GM18498 (cell line): Measurements from ENCODE around the gene GNAQ.

Experiments used
- ATAC-seq: cut with Tn5 transposase; IDR thresholded peaks from one replicate; pipeline ENCODE4 v1.9.1; 2021; ENCODE audit warnings: mild to moderate bottlenecking, moderate library complexity; ENCODE audit not compliant: unreplicated experiment

GNAQ gene

GRCh38 chr9:77856615-77857014 is 175.0 kb downstream of the GNAQ start:
- ATAC-seq = no peak

- no peak for ATAC-seq
Observed at GRCh38 chr9:77854916-77855311, 176.7 kb downstream of the GNAQ start.

- no peak for ATAC-seq
Observed at GRCh38 chr9:77854258-77854915, 177.2 kb downstream of the GNAQ start.

GRCh38 chr9:77853716-77854115 is 177.9 kb downstream of the GNAQ start:
- ATAC-seq = no peak

- ATAC-seq = no peak
Observed at GRCh38 chr9:77851882-77852595, 179.6 kb downstream of the GNAQ start.

GRCh38 chr9:77848897-77849296 is 182.7 kb downstream of the GNAQ start:
- ATAC-seq = no peak

- ATAC-seq = no peak
Observed at GRCh38 chr9:77848404-77848803, 183.2 kb downstream of the GNAQ start.

GRCh38 chr9:77847626-77848025 is 184.0 kb downstream of the GNAQ start:
- ATAC-seq = no peak

GRCh38 chr9:77847059-77847499 is 184.5 kb downstream of the GNAQ start:
- ATAC-seq = no peak

GRCh38 chr9:77844415-77844814 is 187.2 kb downstream of the GNAQ start:
- no peak for ATAC-seq

- no peak for ATAC-seq
Observed at GRCh38 chr9:77843871-77844155, 187.8 kb downstream of the GNAQ start.

- no peak for ATAC-seq
Observed at GRCh38 chr9:77843076-77843870, 188.3 kb downstream of the GNAQ start.

- ATAC-seq = peak; percentile 89
Observed at GRCh38 chr9:77841739-77842386, 189.7 kb downstream of the GNAQ start.

GRCh38 chr9:77839459-77840140 is 192.0 kb downstream of the GNAQ start:
- no peak for ATAC-seq

- ATAC-seq = no peak
Observed at GRCh38 chr9:77838986-77839385, 192.6 kb downstream of the GNAQ start.

- no peak for ATAC-seq
Observed at GRCh38 chr9:77834898-77835488, 196.6 kb downstream of the GNAQ start.

- ATAC-seq = no peak
Observed at GRCh38 chr9:77833561-77834429, 197.8 kb downstream of the GNAQ start.

- no peak for ATAC-seq
Observed at GRCh38 chr9:77832639-77833038, 199.0 kb downstream of the GNAQ start.

GRCh38 chr9:77831781-77832180 is 199.8 kb downstream of the GNAQ start:
- ATAC-seq = no peak
